Urinary bladder (tissue), 4 donors: ENCODE results near the gene OPN1SW. TPM values are rescaled to one million over a fixed set of nuclear protein-coding genes. Genes with fewer than 3 reads are reported as not detected.
A peak's percentile ranks its signal among the peaks of the same experiment; 100 is the strongest.

ENCODE experiments used
- DNase-seq: peaks from one replicate; pipeline ENCODE4 v3.0.0-alpha.2; 2015; ENCODE audit errors: extremely low spot score
- H3K27ac ChIP-seq: one replicate; pipeline ENCODE4 v1.5.1; 2013; ENCODE audit warnings: low read depth, mild to moderate bottlenecking, moderate library complexity
- H3K36me3 ChIP-seq: one replicate; pipeline ENCODE4 v1.6.1; 2013; ENCODE audit warnings: mild to moderate bottlenecking, moderate library complexity; ENCODE audit not compliant: insufficient read depth
- H3K4me1 ChIP-seq: one replicate; pipeline ENCODE4 v1.6.1; 2013; ENCODE audit warnings: mild to moderate bottlenecking, moderate library complexity; ENCODE audit not compliant: insufficient read depth
- H3K4me3 ChIP-seq: one replicate; pipeline ENCODE4 v1.5.1; 2013; ENCODE audit warnings: low read depth, low read length
- WGBS: extraction: QIAGEN DNeasy Blood & Tissue Kit; methylation state at CpG from one replicate; pipeline ENCODE4 v1.1.7; 2013; 5-methylcytosine and 5-hydroxymethylcytosine counted together
- polyA plus RNA-seq: library from polyadenylated mRNA; stranded (reverse); fragments of 200-250 nt; gene quantifications from one replicate; pipeline ENCODE4 v1.2.3, GENCODE V29; 2013
- total RNA-seq: library from RNA; depleted of rRNA; stranded (reverse); fragments of >200 nt; gene quantifications from one replicate; pipeline ENCODE4 v1.2.3, GENCODE V29; 2014
- donor health status: healthy with polysubstance abuse.
- donor health status: healthy.

OPN1SW gene
- total and polyA plus RNA-seq, 2 donors = not detected

- 33% methylated on average over 3 of the region's 3 CpGs for WGBS
- Histone ChIP-seq H3K27ac (no peak overlapping the region), H3K4me3 (no peak overlapping the region), H3K36me3 (no peaks in the 10 kb centered on the region), H3K4me1 (no peaks in the 10 kb centered on the region)
- no peak for DNase-seq
Measured at GRCh38 chr7:128740996-128741395, 34.6 kb downstream of the OPN1SW start.

GRCh38 chr7:128739990-128740682 is 35.5 kb downstream of the OPN1SW start:
- Histone ChIP-seq H3K4me3 (peak overlapping the region; percentile 86), H3K36me3 (no peaks in the 10 kb centered on the region), H3K4me1 (no peaks in the 10 kb centered on the region), H3K27ac (no peak overlapping the region)
- DNase-seq = no peak
- 5% methylated on average over 13 of the region's 13 CpGs for WGBS

GRCh38 chr7:128739048-128739962 is 36.3 kb downstream of the OPN1SW start, which contains the start of gene CALU:
Gene CALU (plus strand): TSS chr7:128739359. CDS start chr7:128748584, 9,225 bp downstream.
- Histone ChIP-seq H3K4me1 (no peaks in the 10 kb centered on the region), H3K36me3 (no peaks in the 10 kb centered on the region), H3K4me3 (peak within 1 kb of the TSS; percentile 86), H3K27ac (peak within 1 kb of the TSS; percentile 92)
- peak; percentile 92 for DNase-seq
- under 1% methylated on average over 74 of the region's 74 CpGs for WGBS

- under 1% methylated on average over 8 of the region's 8 CpGs for WGBS
- Histone ChIP-seq H3K27ac (peak overlapping the region; percentile 79), H3K4me1 (no peaks in the 10 kb centered on the region), H3K36me3 (no peaks in the 10 kb centered on the region), H3K4me3 (peak overlapping the region; percentile 86)
- DNase-seq = peak; percentile 50
Measured at GRCh38 chr7:128738570-128739047, 37.0 kb downstream of the OPN1SW start.

- DNase-seq = no peak
Measured at GRCh38 chr7:128737867-128738385, 37.7 kb downstream of the OPN1SW start.

GRCh38 chr7:128737441-128737840 is 38.2 kb downstream of the OPN1SW start:
- Histone ChIP-seq H3K27ac (no peak overlapping the region), H3K4me1 (no peaks in the 10 kb centered on the region), H3K4me3 (no peak overlapping the region), H3K36me3 (no peaks in the 10 kb centered on the region)
- DNase-seq = no peak
- 87% methylated on average over 4 of the region's 4 CpGs for WGBS

More at GRCh38 chr7:128737867-128738385, 37.7 kb downstream of the OPN1SW start:
- no peaks in the 10 kb centered on the region for H3K36me3 ChIP-seq
- no peak overlapping the region for H3K4me3 ChIP-seq
- no peak overlapping the region for H3K27ac ChIP-seq
- 12% methylated on average over 1 of the region's 1 CpG for WGBS
- H3K4me1 ChIP-seq = no peaks in the 10 kb centered on the region

- Histone ChIP-seq H3K27ac (no peak overlapping the region), H3K4me3 (no peak overlapping the region), H3K36me3 (no peaks in the 10 kb centered on the region), H3K4me1 (no peaks in the 10 kb centered on the region)
- no peak for DNase-seq
- WGBS = 91% methylated on average over 5 of the region's 5 CpGs
Measured at GRCh38 chr7:128735436-128735835, 40.2 kb downstream of the OPN1SW start.

GRCh38 chr7:128734890-128735289 is 40.7 kb downstream of the OPN1SW start:
- 98% methylated on average over 1 of the region's 1 CpG for WGBS
- H3K27ac ChIP-seq = no peak overlapping the region
- no peaks in the 10 kb centered on the region for H3K4me1 ChIP-seq
- no peak for DNase-seq
- no peak overlapping the region for H3K4me3 ChIP-seq
- no peaks in the 10 kb centered on the region for H3K36me3 ChIP-seq

GRCh38 chr7:128733278-128733645 is 42.3 kb downstream of the OPN1SW start:
- Histone ChIP-seq H3K36me3 (no peaks in the 10 kb centered on the region), H3K4me3 (no peak overlapping the region), H3K27ac (no peak overlapping the region), H3K4me1 (no peaks in the 10 kb centered on the region)
- 32% methylated on average over 2 of the region's 2 CpGs for WGBS
- DNase-seq = no peak

GRCh38 chr7:128732521-128733277 is 42.9 kb downstream of the OPN1SW start:
- H3K27ac ChIP-seq = no peak overlapping the region
- H3K4me3 ChIP-seq = no peak overlapping the region
- 78% methylated on average over 2 of the region's 2 CpGs for WGBS
- no peaks in the 10 kb centered on the region for H3K36me3 ChIP-seq
- DNase-seq = no peak
- H3K4me1 ChIP-seq = no peaks in the 10 kb centered on the region

- Histone ChIP-seq H3K36me3 (no peaks in the 10 kb centered on the region), H3K27ac (no peak overlapping the region), H3K4me1 (no peaks in the 10 kb centered on the region), H3K4me3 (no peak overlapping the region)
- 87% methylated on average over 8 of the region's 8 CpGs for WGBS
- DNase-seq = no peak
Measured at GRCh38 chr7:128731184-128731583, 44.4 kb downstream of the OPN1SW start.

GRCh38 chr7:128729494-128729893 is 46.1 kb downstream of the OPN1SW start:
- 91% methylated on average over 4 of the region's 4 CpGs for WGBS
- no peak overlapping the region for H3K4me3 ChIP-seq
- H3K4me1 ChIP-seq = no peaks in the 10 kb centered on the region
- no peaks in the 10 kb centered on the region for H3K36me3 ChIP-seq
- H3K27ac ChIP-seq = no peak overlapping the region
- DNase-seq = no peak

- DNase-seq = no peak
Measured at GRCh38 chr7:128728598-128728997, 47.0 kb downstream of the OPN1SW start.

More at GRCh38 chr7:128728598-128728997, 47.0 kb downstream of the OPN1SW start:
- no peaks in the 10 kb centered on the region for H3K4me1 ChIP-seq
- no peak overlapping the region for H3K4me3 ChIP-seq
- WGBS = 61% methylated on average over 2 of the region's 2 CpGs
- no peaks in the 10 kb centered on the region for H3K36me3 ChIP-seq
- no peak overlapping the region for H3K27ac ChIP-seq
